Upper lobe of right lung (tissue), 1 donor: ENCODE measurements around the gene IGFL2. TPM values are rescaled to one million over a fixed set of nuclear protein-coding genes. Genes with fewer than 3 reads are reported as not detected.

Experiments used
- ATAC-seq: fragments of 200-7000 bp; cut with Tn5 transposase; one replicate; pipeline ENCODE4 v1.9.1; 2020; ENCODE audit warnings: mild to moderate bottlenecking, moderate library complexity
- DNase-seq: peaks from one replicate; pipeline ENCODE4 v3.0.0-alpha.2; 2020
- H3K27ac ChIP-seq: fragments of 200-600 bp; one replicate; pipeline ENCODE4 v1.8.0; 2022
- H3K27me3 ChIP-seq: fragments of 200-600 bp; one replicate; pipeline ENCODE4 v1.8.0; 2022; ENCODE audit warnings: mild to moderate bottlenecking
- H3K36me3 ChIP-seq: fragments of 200-600 bp; one replicate; pipeline ENCODE4 v1.8.0; 2022
- H3K4me1 ChIP-seq: fragments of 200-600 bp; one replicate; pipeline ENCODE4 v1.8.0; 2022
- H3K4me3 ChIP-seq: fragments of 200-600 bp; one replicate; pipeline ENCODE4 v1.8.0; 2022; ENCODE audit warnings: mild to moderate bottlenecking
- H3K9me3 ChIP-seq: fragments of 200-600 bp; one replicate; pipeline ENCODE4 v1.8.0; 2022
- intact Hi-C: fragments of 100-400 bp; cut with DNase I; formaldehyde crosslinking; loops from one replicate; pipeline ENCODE4 v1.11.0; 2022
- total RNA-seq: library from RNA; stranded (reverse); fragmentation: NEBNext Ultra II Directional; extraction: Animal tissue kit (Norgen Biotek cat#: 25700); gene quantifications from one replicate; pipeline ENCODE4 v1.2.1, GENCODE V29; 2021
- TF ChIP-seq, protein P1 (sequence below): fragments of 200-600 bp; IDR thresholded peaks from one replicate; pipeline ENCODE4 v1.8.0; 2022; ENCODE audit warnings: antibody characterized with exemption
- donor health status: DM: no; HTN: yes; CAD: no; lungs with severe emphysema.

Gene IGFL2
- total RNA-seq, 1 donor from 2014 or later: not detected

DNA sequence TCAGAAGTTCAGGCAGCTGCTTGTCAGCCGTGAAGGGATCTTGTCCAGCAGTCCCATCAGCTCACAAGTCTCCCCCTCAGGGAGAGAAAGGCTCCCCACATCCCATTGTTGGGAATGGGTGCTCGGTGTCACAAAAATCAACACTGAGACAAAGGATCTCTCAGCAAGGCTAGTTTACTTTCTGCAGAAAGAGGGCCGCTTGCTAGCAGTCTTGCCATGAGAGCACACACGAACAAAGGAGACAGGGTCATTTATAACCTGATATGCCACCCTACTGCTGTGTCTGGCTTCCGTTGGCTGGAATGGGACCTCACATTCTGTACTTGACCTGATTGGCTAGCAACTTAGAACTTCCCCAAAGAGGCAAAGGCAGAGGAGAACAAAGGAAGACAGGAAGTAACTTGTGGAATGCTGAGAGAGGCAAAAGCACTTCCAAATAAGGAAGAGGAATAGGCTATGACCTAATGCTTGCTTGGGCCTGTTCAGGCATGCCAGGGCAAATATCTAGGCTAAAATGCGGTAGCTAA, 14.9 kb upstream of the IGFL2 start:
- peaks cover 12% of the 10 kb centered on the region for H3K4me1 ChIP-seq
- no peak overlapping the region for H3K4me3 ChIP-seq
- DNase-seq (no peak), ATAC-seq (no peak)
- H3K27me3 ChIP-seq: no peaks in the 10 kb centered on the region
- TF ChIP-seq, protein P1, sequence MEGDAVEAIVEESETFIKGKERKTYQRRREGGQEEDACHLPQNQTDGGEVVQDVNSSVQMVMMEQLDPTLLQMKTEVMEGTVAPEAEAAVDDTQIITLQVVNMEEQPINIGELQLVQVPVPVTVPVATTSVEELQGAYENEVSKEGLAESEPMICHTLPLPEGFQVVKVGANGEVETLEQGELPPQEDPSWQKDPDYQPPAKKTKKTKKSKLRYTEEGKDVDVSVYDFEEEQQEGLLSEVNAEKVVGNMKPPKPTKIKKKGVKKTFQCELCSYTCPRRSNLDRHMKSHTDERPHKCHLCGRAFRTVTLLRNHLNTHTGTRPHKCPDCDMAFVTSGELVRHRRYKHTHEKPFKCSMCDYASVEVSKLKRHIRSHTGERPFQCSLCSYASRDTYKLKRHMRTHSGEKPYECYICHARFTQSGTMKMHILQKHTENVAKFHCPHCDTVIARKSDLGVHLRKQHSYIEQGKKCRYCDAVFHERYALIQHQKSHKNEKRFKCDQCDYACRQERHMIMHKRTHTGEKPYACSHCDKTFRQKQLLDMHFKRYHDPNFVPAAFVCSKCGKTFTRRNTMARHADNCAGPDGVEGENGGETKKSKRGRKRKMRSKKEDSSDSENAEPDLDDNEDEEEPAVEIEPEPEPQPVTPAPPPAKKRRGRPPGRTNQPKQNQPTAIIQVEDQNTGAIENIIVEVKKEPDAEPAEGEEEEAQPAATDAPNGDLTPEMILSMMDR: no peak
- H3K27ac ChIP-seq: peak overlapping the region; percentile 73
- intact Hi-C loops: no loop called here
- no peaks in the 10 kb centered on the region for H3K9me3 ChIP-seq
- no peaks in the 10 kb centered on the region for H3K36me3 ChIP-seq

DNA sequence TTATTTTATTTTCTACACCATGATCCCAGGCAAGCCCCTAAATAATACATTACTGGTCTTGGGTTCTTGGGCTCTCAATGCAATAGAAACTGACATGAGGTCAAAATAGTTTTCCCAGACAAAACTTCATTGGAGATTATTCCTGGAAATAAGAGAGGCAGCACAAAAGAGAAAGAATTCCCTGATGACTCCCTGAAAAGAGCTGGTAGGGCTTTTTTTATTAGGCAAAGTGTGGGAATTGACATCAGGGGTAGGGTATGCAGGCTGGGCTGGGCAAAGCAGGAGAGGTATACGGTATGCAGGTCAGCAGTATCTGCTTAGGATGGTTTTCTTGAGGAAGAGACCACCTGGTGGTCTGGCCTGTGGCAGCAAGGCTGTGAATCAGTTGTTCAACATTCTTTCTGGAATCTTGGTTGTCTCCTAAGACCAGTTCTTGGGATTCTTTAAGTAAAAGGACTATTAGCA, 14.2 kb upstream of the IGFL2 start:
- DNase-seq (no peak), ATAC-seq (no peak)
- intact Hi-C loops: no loop called here
- H3K4me1 ChIP-seq: peaks cover 12% of the 10 kb centered on the region
- peak overlapping the region; percentile 73 for H3K27ac ChIP-seq
- H3K27me3 ChIP-seq: no peaks in the 10 kb centered on the region
- H3K9me3 ChIP-seq: no peaks in the 10 kb centered on the region
- no peaks in the 10 kb centered on the region for H3K36me3 ChIP-seq
- TF ChIP-seq, protein P1: no peak
- H3K4me3 ChIP-seq: no peak overlapping the region

DNA sequence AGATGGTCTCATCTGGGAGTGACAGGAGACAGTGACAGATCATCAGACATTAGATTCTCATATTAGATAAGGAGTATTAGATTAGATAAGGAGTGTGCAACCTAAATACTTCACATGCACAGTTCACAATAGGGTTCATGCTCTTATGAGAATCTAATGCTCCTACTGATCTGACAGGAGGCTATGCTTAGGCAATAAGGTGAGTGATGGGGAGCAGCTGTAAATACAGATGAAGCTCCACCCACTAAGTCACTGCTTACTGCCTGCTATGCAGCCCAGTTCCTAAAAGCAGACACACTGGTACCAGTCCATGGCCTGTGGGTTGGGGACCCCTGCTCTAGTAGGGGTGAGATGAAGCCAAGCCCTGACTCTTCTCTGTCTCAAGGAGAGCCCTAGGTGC, 13.5 kb upstream of the IGFL2 start:
- no peak overlapping the region for H3K27ac ChIP-seq
- intact Hi-C loops: no loop called here
- no peaks in the 10 kb centered on the region for H3K27me3 ChIP-seq
- H3K36me3 ChIP-seq: no peaks in the 10 kb centered on the region
- no peaks in the 10 kb centered on the region for H3K9me3 ChIP-seq
- DNase-seq: no peak
- ATAC-seq: no peak
- peaks cover 12% of the 10 kb centered on the region for H3K4me1 ChIP-seq
- no peak overlapping the region for H3K4me3 ChIP-seq
- TF ChIP-seq, protein P1: no peak

DNA sequence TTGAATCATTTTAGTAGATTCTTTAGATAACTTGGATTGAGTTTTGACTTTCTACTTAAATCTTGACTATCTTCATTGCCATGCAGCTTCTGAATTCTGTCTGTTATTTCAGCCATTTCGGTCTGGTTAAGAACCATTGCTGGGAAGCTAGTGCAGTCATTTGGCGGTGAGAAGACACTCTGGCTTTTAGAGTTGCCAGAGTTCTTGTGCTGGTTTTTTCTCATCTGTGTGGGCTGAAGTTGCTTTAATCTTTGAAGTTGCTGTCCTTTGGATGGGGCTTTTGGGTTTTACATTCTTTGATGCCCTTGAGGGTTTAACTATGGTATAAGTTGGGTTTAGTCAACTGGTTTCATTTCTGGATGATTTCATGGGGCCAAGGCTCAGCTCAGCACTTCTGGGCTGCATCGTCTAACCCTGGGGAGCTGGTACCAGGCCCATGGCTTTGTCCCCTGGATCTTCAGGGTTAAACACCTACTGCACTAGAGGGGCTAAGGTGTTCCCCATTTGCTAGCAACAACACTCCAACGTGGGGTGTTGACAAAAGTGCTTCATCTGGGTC, 10.0 kb upstream of the IGFL2 start:
- no peak for DNase-seq
- no peak for ATAC-seq
- H3K27me3 ChIP-seq: no peaks in the 10 kb centered on the region
- H3K27ac ChIP-seq: no peak overlapping the region
- H3K9me3 ChIP-seq: no peaks in the 10 kb centered on the region
- TF ChIP-seq, protein P1: no peak
- no peak overlapping the region for H3K4me3 ChIP-seq
- no peaks in the 10 kb centered on the region for H3K36me3 ChIP-seq
- intact Hi-C loops: no loop called here
- H3K4me1 ChIP-seq: peaks cover 11% of the 10 kb centered on the region

DNA sequence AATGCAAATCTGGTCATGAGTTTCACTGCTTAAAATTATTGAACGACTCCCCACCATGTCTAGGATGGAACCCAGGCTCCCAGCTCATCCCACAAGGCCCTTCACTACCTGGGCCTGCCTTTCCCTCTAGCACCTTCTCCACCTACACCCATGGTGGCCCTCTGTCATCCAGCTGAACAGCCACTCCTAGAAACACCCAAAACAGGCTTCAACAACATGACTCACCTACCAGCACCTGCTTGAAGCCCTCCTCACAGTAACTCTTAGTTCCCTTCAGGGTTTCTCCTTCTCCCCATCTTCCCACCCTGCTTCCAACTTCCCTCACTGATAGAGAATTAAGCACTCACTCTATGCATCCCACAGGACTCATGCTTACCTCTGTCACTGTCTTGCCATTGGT, 6.6 kb upstream of the IGFL2 start:
- no peak overlapping the region for H3K4me3 ChIP-seq
- TF ChIP-seq, protein P1: no peak
- DNase-seq (no peak), ATAC-seq (no peak)
- intact Hi-C loops: no loop called here
- no peaks in the 10 kb centered on the region for H3K27me3 ChIP-seq
- H3K4me1 ChIP-seq: no peaks in the 10 kb centered on the region
- H3K9me3 ChIP-seq: no peaks in the 10 kb centered on the region
- no peak overlapping the region for H3K27ac ChIP-seq
- H3K36me3 ChIP-seq: no peaks in the 10 kb centered on the region
